Heart left ventricle (tissue), 16 donors: ENCODE results near the gene CCSER2. TPM values are rescaled to one million over a fixed set of nuclear protein-coding genes. Genes with fewer than 3 reads are reported as not detected.
A peak's percentile ranks its signal among the peaks of the same experiment; 100 is the strongest.

ENCODE experiments used
- ATAC-seq, 4 donors: fragments of 200-7000 bp; cut with Tn5 transposase; one replicate each; pipeline ENCODE4 v1.9.1; 2020 to 2022; ENCODE audit warnings: moderate library complexity in 4 of 4, mild to moderate bottlenecking in 3 of 4, moderate number of reproducible peaks in 1 of 4
- DNase-seq, 5 donors: peaks; one replicate each; pipeline ENCODE4 v3.0.0-alpha.2; 2020
- H3K27ac ChIP-seq, 12 donors: fragments of 200-600 bp; sonication (generic) in 4 of 12; one replicate each; pipeline versions ENCODE4 v1.5.0 to v1.8.0; 2016 to 2022; ENCODE audit warnings: mild to moderate bottlenecking in 2 of 12
- H3K27me3 ChIP-seq, 9 donors: fragments of 200-600 bp; sonication (generic) in 2 of 9; one replicate each; pipeline versions ENCODE4 v1.5.1 to v1.8.0; 2016 to 2022; ENCODE audit warnings: mild to moderate bottlenecking in 3 of 9
- H3K36me3 ChIP-seq, 9 donors: fragments of 200-600 bp; sonication (generic) in 2 of 9; one replicate each; pipeline versions ENCODE4 v1.5.0 to v1.8.0; 2018 to 2022; ENCODE audit warnings: mild to moderate bottlenecking in 2 of 9
- H3K4me1 ChIP-seq, 12 donors: fragments of 200-600 bp; sonication (generic) in 4 of 12; one replicate each; pipeline versions ENCODE4 v1.5.0 to v1.8.0; 2016 to 2022; ENCODE audit warnings: mild to moderate bottlenecking in 3 of 12
- H3K4me3 ChIP-seq, 12 donors: fragments of 200-600 bp; sonication (generic) in 4 of 12; one replicate each; pipeline versions ENCODE4 v1.5.0 to v1.8.0; 2017 to 2022; ENCODE audit warnings: mild to moderate bottlenecking in 9 of 12, moderate library complexity in 4 of 12
- H3K9me3 ChIP-seq, 12 donors: fragments of 200-600 bp; sonication (generic) in 4 of 12; one replicate each; pipeline versions ENCODE4 v1.5.0 to v1.8.0; 2016 to 2022; ENCODE audit warnings: mild to moderate bottlenecking in 1 of 12
- POLR2A ChIP-seq, 2 donors: fragments of 450-650 bp; IDR thresholded peaks; one replicate each; pipeline ENCODE4 v1.6.1; 2017; ENCODE audit warnings: antibody characterized with exemption in 2 of 2, mild to moderate bottlenecking in 2 of 2, moderate library complexity in 2 of 2
- WGBS, 4 donors: extraction: QIAGEN DNeasy Blood & Tissue Kit in 2 of 4; methylation state at CpG; one replicate each; pipeline versions ENCODE4 v1.1.5 to v1.1.7; 2013 to 2018; 5-methylcytosine and 5-hydroxymethylcytosine counted together
- intact Hi-C, 10 donors: fragments of 100-400 bp; cut with DNase I; formaldehyde crosslinking; loops; one replicate each; pipeline versions ENCODE4 v1.11.1 to v1.14.2; 2022
- polyA plus RNA-seq, 2 donors: library from polyadenylated mRNA; stranded (reverse); fragments of 200-250 nt; gene quantifications; one replicate each; pipeline ENCODE4 v1.2.3, GENCODE V29; 2013
- total RNA-seq, 9 donors: library from RNA; depleted of rRNA in 2 of 9; stranded (reverse); fragments of >200 nt in 2 of 9; fragmentation: NEBNext Ultra II Directional in 3 of 9; extraction: Animal tissue kit (Norgen Biotek cat#: 25700) in 3 of 9; gene quantifications; one replicate each; pipeline versions ENCODE4 v1.1.0 to v1.2.4, GENCODE V29; 2016 to 2023
- TF ChIP-seq, protein P1 (sequence below), 12 donors: fragments of 200-600 bp; sonication (generic) in 4 of 12; IDR thresholded peaks; one replicate each; pipeline versions ENCODE4 v1.5.0 to v1.8.0; 2018 to 2022; ENCODE audit warnings: antibody characterized with exemption in 12 of 12, mild to moderate bottlenecking in 5 of 12
- donor health status: ischemic (EF 13 %, LVEDD 7.1; RV severe dilation, severe dysfunction).
- donor health status: healthy with polysubstance abuse.
- donor health status: DM: no; HTN: yes; CAD: no.
- donor health status: DM: no; HTN: no; CAD: no.
- donor health status: ischemic (EF 25% LVEDD 6.9; RV normal size, moderate dysfunction).
- donor health status: ischemic (EF 25% LVEDD 5.7; RV mildly dilated, moderate dysfunction).
- donor health status: healthy.
- donor health status: DM: yes; HTN: yes; CAD: no.
- donor health status: ischemic (EF 35%, LVEDD 5.7; RV mildly dilated, moderate dysfunction).
- donor health status: nonischemic (EF 11% LVEDD 7.7; RV severe dilation, severe dysfunction).
- donor health status: DM: yes; HTN: yes; CAD: no.
- donor health status: PGD.
- donor health status: ischemic (EF 29% LVEDD 5.4; RV normal size, mild dysfunction).
- donor health status: nonischemic (EF 23%, LVEDD 6.1; RV moderate dilation, normal function).

The CCSER2 gene
- total and polyA plus RNA-seq, 11 donors: 32.4 to 244 (median 159) TPM

DNA sequence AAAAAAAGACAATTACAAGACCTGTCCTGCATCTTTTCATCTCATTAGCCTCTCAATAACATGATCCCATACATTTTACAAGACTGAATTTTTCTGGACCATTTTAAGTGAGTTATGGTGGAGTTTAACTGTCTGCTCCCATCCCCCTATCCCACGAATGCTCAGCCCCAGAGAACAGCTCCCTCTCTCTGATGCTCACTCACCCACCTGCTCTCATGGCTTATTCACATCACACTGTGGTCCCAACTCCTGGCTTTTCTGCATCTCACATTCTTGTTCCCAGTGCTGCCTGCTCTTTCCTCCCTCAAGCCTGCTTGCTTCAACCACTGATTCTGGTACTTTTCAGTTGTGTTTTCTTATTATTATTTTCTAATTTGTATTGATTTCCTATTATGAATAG is 20.4 kb upstream of the CCSER2 start:
- Histone ChIP-seq H3K36me3 (no peaks in the 10 kb centered on the region), H3K4me3 (no peak overlapping the region), H3K27me3 (peaks cover 0 to 11% (median 0%) of the 10 kb centered on the region in 9 donors), H3K4me1 (peaks cover 0 to 27% (median 8%) of the 10 kb centered on the region in 12 donors), H3K9me3 (no peaks in the 10 kb centered on the region), H3K27ac (peak overlapping the region in 9 of 12 donors; percentile 8 to 68 (median 38))
- ATAC-seq (no peak), DNase-seq (no peak)
- TF ChIP-seq POLR2A (IDR thresholded peaks at IDR 0.05): no peak
- TF ChIP-seq, protein P1, sequence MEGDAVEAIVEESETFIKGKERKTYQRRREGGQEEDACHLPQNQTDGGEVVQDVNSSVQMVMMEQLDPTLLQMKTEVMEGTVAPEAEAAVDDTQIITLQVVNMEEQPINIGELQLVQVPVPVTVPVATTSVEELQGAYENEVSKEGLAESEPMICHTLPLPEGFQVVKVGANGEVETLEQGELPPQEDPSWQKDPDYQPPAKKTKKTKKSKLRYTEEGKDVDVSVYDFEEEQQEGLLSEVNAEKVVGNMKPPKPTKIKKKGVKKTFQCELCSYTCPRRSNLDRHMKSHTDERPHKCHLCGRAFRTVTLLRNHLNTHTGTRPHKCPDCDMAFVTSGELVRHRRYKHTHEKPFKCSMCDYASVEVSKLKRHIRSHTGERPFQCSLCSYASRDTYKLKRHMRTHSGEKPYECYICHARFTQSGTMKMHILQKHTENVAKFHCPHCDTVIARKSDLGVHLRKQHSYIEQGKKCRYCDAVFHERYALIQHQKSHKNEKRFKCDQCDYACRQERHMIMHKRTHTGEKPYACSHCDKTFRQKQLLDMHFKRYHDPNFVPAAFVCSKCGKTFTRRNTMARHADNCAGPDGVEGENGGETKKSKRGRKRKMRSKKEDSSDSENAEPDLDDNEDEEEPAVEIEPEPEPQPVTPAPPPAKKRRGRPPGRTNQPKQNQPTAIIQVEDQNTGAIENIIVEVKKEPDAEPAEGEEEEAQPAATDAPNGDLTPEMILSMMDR (IDR thresholded peaks at IDR 0.05): no peak
- intact Hi-C loops: no loop called here
- 38 to 65% (median 52%) methylated on average over 1 of the region's 1 CpG for WGBS, 4 donors

DNA sequence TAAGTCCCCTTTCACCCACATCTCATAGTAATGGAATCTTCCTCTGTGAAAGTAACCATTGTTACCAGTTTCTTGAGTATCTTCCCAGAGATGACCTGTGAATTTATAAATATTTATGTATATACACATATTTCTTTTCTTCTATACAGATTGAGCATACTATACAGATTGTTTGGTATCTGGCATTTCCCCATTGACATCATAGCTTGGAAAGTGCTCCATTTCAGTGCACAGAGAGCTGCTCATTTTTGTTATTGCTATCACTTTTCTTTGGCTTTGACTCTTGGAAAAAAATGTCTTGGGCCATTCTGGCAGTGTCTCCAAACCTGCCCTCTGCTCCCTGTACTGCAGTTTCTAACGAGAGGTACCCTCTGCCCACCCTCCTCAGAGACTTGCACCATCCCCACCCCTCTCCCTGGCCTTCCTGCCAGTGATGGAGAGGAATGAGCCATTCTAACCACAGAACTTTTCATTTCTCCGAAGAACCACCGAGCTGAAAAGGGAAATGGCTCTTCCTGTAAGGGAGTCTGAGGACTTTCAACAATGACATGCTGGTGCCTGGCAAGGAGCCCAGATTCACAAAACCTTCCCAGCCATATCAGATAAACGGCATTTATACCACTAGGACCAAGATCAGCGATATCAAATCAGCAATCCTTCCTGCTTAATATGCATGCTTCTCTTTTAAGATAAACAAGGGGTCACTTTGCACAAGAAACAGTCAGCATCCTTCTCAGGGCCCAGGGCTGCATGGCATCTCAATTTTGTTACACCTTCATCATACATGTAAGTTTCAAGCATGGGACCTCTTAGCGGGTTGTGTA is 19.7 kb upstream of the CCSER2 start:
- H3K9me3 ChIP-seq: no peaks in the 10 kb centered on the region
- peaks cover 0 to 11% (median 0%) of the 10 kb centered on the region in 9 donors for H3K27me3 ChIP-seq
- DNase-seq (peak in 4 of 5 donors; percentile 63 to 68 (median 65)), ATAC-seq (peak in 3 of 4 donors; percentile 50 to 78 (median 63))
- H3K4me3 ChIP-seq: no peak overlapping the region
- TF ChIP-seq POLR2A (IDR thresholded peaks at IDR 0.05): no peak
- TF ChIP-seq, protein P1 (IDR thresholded peaks at IDR 0.05): no peak
- H3K36me3 ChIP-seq: no peaks in the 10 kb centered on the region
- peak overlapping the region in 10 of 12 donors; percentile 2 to 68 (median 28) for H3K27ac ChIP-seq
- H3K4me1 ChIP-seq: peaks cover 0 to 27% (median 8%) of the 10 kb centered on the region in 12 donors
- intact Hi-C loops: no loop called here
- 19 to 35% (median 23%) methylated on average over 6 of the region's 6 CpGs for WGBS, 4 donors

DNA sequence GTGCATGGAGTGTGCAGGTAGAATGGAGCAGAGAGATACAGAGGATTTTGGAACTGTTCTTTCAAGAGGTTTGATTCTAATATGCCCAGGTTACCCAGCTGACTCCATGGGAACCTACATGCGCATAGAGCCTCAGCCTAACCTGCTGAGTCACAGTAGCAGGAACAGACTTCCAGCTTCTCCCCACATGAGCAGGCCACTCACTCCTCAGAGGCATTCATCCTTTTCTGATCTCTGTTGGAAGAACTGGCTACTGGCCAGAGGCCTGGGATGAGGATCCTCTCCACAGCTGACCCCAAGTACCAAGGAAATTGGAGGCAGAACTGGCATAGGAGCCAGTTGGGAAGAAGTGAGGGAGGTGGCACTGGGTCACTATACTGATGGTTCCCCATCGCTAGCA is 17.9 kb upstream of the CCSER2 start:
- 90 to 100% (median 94%) methylated on average over 2 of the region's 2 CpGs for WGBS, 4 donors
- ATAC-seq: no peak
- no peak for DNase-seq

DNA sequence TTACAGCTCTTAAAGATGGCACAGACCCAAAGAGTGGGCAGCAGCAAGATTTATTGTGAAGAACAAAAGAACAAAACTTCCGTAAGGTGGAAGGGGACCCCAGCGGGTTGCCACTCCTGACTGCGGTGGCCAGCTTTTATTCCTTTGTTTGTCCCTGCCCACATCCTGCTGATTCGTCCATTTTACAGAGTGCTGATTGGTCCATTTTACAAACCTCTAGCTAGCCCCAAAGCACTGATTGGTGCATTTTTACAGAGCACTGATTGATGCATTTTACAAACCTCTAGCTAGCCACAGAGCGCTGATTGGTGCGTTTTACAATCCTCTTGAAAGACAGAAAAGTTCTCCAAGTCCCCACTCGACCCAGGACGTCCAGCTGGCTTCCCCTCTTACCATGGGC is 16.8 kb upstream of the CCSER2 start:
- no peak for ATAC-seq
- H3K27me3 ChIP-seq: peaks cover 0 to 6% (median 0%) of the 10 kb centered on the region in 9 donors
- H3K27ac ChIP-seq: no peak overlapping the region
- no peak for DNase-seq
- intact Hi-C loops: no loop called here
- no peak overlapping the region for H3K4me3 ChIP-seq
- no peaks in the 10 kb centered on the region for H3K36me3 ChIP-seq
- H3K9me3 ChIP-seq: no peaks in the 10 kb centered on the region
- H3K4me1 ChIP-seq: peaks cover 0 to 27% (median 10%) of the 10 kb centered on the region in 12 donors
- 91 to 96% (median 93%) methylated on average over 8 of the region's 8 CpGs for WGBS, 4 donors
- TF ChIP-seq, protein P1 (IDR thresholded peaks at IDR 0.05): no peak
- no peak for TF ChIP-seq POLR2A (IDR thresholded peaks at IDR 0.05)

More for the DNA sequence above, 17.9 kb upstream of the CCSER2 start:
- intact Hi-C loops: no loop called here
- Histone ChIP-seq H3K36me3 (no peaks in the 10 kb centered on the region), H3K4me1 (peaks cover 0 to 27% (median 10%) of the 10 kb centered on the region in 12 donors), H3K27ac (no peak overlapping the region), H3K9me3 (no peaks in the 10 kb centered on the region), H3K27me3 (peaks cover 0 to 11% (median 0%) of the 10 kb centered on the region in 9 donors), H3K4me3 (no peak overlapping the region)
- TF ChIP-seq POLR2A (IDR thresholded peaks at IDR 0.05): no peak
- TF ChIP-seq, protein P1 (IDR thresholded peaks at IDR 0.05): no peak
